Stomach smooth muscle (tissue), 2 donors: ENCODE measurements around the gene ADGRF5.

ENCODE experiments used
- H3K27ac ChIP-seq: one replicate; pipeline ENCODE4 v1.7.0; 2013; ENCODE audit warnings: mild to moderate bottlenecking, low read length, inconsistent platforms
- H3K27me3 ChIP-seq, 2 donors: one replicate each; pipeline ENCODE4 v1.7.0; 2013; ENCODE audit warnings: low read length in 2 of 2; ENCODE audit not compliant: insufficient read depth in 2 of 2, control insufficient read depth in 1 of 2
- H3K36me3 ChIP-seq, 2 donors: one replicate each; pipeline ENCODE4 v1.7.0; 2013; ENCODE audit warnings: low read length in 2 of 2; ENCODE audit not compliant: control insufficient read depth in 2 of 2, insufficient read depth in 2 of 2
- H3K4me1 ChIP-seq: one replicate; pipeline ENCODE4 v1.7.0; 2013; ENCODE audit warnings: low read length; ENCODE audit not compliant: control insufficient read depth, insufficient read depth
- H3K4me3 ChIP-seq, 2 donors: one replicate each; pipeline ENCODE4 v1.7.0; 2013; ENCODE audit warnings: low read length in 2 of 2
- H3K9ac ChIP-seq, 2 donors: one replicate each; pipeline ENCODE4 v1.7.0; 2013; ENCODE audit warnings: low read length in 2 of 2, mild to moderate bottlenecking in 1 of 2
- H3K9me3 ChIP-seq, 2 donors: one replicate each; pipeline ENCODE4 v1.7.0; 2013; ENCODE audit warnings: low read length in 2 of 2; ENCODE audit not compliant: control insufficient read depth in 2 of 2
- donor health status: healthy.
- donor health status: Pancreatic carcinoma.

The ADGRF5 gene

GRCh38 chr6:46894433-46894832 lies 27.3 kb downstream of the ADGRF5 start:
- H3K4me1 ChIP-seq: no peaks in the 10 kb centered on the region
- no peak overlapping the region for H3K27ac ChIP-seq
- H3K36me3 ChIP-seq: no peaks in the 10 kb centered on the region
- H3K9me3 ChIP-seq: no peaks in the 10 kb centered on the region
- peaks cover 0 to 3% of the 10 kb centered on the region in 2 donors for H3K27me3 ChIP-seq
- no peak overlapping the region for H3K9ac ChIP-seq
- no peak overlapping the region for H3K4me3 ChIP-seq

- no peak overlapping the region for H3K9ac ChIP-seq
- peaks cover 0 to 3% of the 10 kb centered on the region in 2 donors for H3K27me3 ChIP-seq
- no peaks in the 10 kb centered on the region for H3K36me3 ChIP-seq
- H3K9me3 ChIP-seq: no peaks in the 10 kb centered on the region
- no peaks in the 10 kb centered on the region for H3K4me1 ChIP-seq
- no peak overlapping the region for H3K27ac ChIP-seq
- no peak overlapping the region for H3K4me3 ChIP-seq
These were observed 28.1 kb downstream of the ADGRF5 start for GRCh38 chr6:46893648-46894047.

GRCh38 chr6:46891252-46891795 lies 30.4 kb downstream of the ADGRF5 start:
- H3K4me3 ChIP-seq: no peak overlapping the region
- no peak overlapping the region for H3K27ac ChIP-seq

GRCh38 chr6:46888578-46888977 lies 33.2 kb downstream of the ADGRF5 start:
- Histone ChIP-seq H3K4me3 (no peak overlapping the region), H3K36me3 (no peaks in the 10 kb centered on the region), H3K27me3 (no peaks in the 10 kb centered on the region), H3K9ac (no peak overlapping the region), H3K9me3 (no peaks in the 10 kb centered on the region), H3K27ac (no peak overlapping the region), H3K4me1 (no peaks in the 10 kb centered on the region)

More at GRCh38 chr6:46891252-46891795, 30.4 kb downstream of the ADGRF5 start:
- Histone ChIP-seq H3K9ac (no peak overlapping the region), H3K9me3 (no peaks in the 10 kb centered on the region), H3K27me3 (peaks cover 0 to 3% of the 10 kb centered on the region in 2 donors), H3K36me3 (no peaks in the 10 kb centered on the region), H3K4me1 (no peaks in the 10 kb centered on the region)

- Histone ChIP-seq H3K27ac (no peak overlapping the region), H3K4me3 (no peak overlapping the region), H3K9me3 (no peaks in the 10 kb centered on the region), H3K36me3 (no peaks in the 10 kb centered on the region), H3K27me3 (no peaks in the 10 kb centered on the region), H3K4me1 (no peaks in the 10 kb centered on the region), H3K9ac (no peak overlapping the region)
These were observed 33.7 kb downstream of the ADGRF5 start for GRCh38 chr6:46888031-46888430.

- H3K36me3 ChIP-seq: no peaks in the 10 kb centered on the region
- H3K27ac ChIP-seq: no peak overlapping the region
- no peaks in the 10 kb centered on the region for H3K27me3 ChIP-seq
- H3K9me3 ChIP-seq: no peaks in the 10 kb centered on the region
- no peak overlapping the region for H3K4me3 ChIP-seq
- no peak overlapping the region for H3K9ac ChIP-seq
- H3K4me1 ChIP-seq: no peaks in the 10 kb centered on the region
These were observed 39.1 kb downstream of the ADGRF5 start for GRCh38 chr6:46882645-46883044.

GRCh38 chr6:46879003-46879402 lies 42.7 kb downstream of the ADGRF5 start:
- Histone ChIP-seq H3K36me3 (no peaks in the 10 kb centered on the region), H3K9me3 (no peaks in the 10 kb centered on the region), H3K4me1 (no peaks in the 10 kb centered on the region), H3K27me3 (no peaks in the 10 kb centered on the region), H3K9ac (no peak overlapping the region), H3K27ac (no peak overlapping the region), H3K4me3 (no peak overlapping the region)

- peaks cover 0 to 4% of the 10 kb centered on the region in 2 donors for H3K27me3 ChIP-seq
- H3K9me3 ChIP-seq: no peaks in the 10 kb centered on the region
- H3K4me1 ChIP-seq: no peaks in the 10 kb centered on the region
- no peak overlapping the region for H3K27ac ChIP-seq
- H3K9ac ChIP-seq: no peak overlapping the region
- H3K4me3 ChIP-seq: no peak overlapping the region
- no peaks in the 10 kb centered on the region for H3K36me3 ChIP-seq
These were observed 45.6 kb downstream of the ADGRF5 start for GRCh38 chr6:46876126-46876525.

GRCh38 chr6:46867411-46867810 lies 54.3 kb downstream of the ADGRF5 start:
- Histone ChIP-seq H3K9ac (no peak overlapping the region), H3K4me3 (no peak overlapping the region), H3K27ac (no peak overlapping the region), H3K9me3 (no peaks in the 10 kb centered on the region), H3K27me3 (no peaks in the 10 kb centered on the region), H3K4me1 (no peaks in the 10 kb centered on the region), H3K36me3 (no peaks in the 10 kb centered on the region)

GRCh38 chr6:46865221-46865620 lies 56.5 kb downstream of the ADGRF5 start:
- Histone ChIP-seq H3K9me3 (no peaks in the 10 kb centered on the region), H3K4me1 (no peaks in the 10 kb centered on the region), H3K4me3 (no peak overlapping the region), H3K27ac (no peak overlapping the region), H3K27me3 (no peaks in the 10 kb centered on the region), H3K36me3 (no peaks in the 10 kb centered on the region), H3K9ac (no peak overlapping the region)

GRCh38 chr6:46863791-46864190 lies 57.9 kb downstream of the ADGRF5 start:
- Histone ChIP-seq H3K27ac (no peak overlapping the region), H3K9me3 (no peaks in the 10 kb centered on the region), H3K9ac (no peak overlapping the region), H3K36me3 (no peaks in the 10 kb centered on the region), H3K4me1 (no peaks in the 10 kb centered on the region), H3K27me3 (no peaks in the 10 kb centered on the region), H3K4me3 (no peak overlapping the region)
